HG03135 (cell line): ENCODE measurements around the gene ZNF414.

Experiments used
- ATAC-seq: cut with Tn5 transposase; IDR thresholded peaks from one replicate; pipeline ENCODE4 v1.9.1; 2021; ENCODE audit warnings: mild to moderate bottlenecking, moderate library complexity; ENCODE audit not compliant: unreplicated experiment

The ZNF414 gene

GRCh38 chr19:8491574-8491973 lies 22.4 kb downstream of the ZNF414 start:
- ATAC-seq: no peak

GRCh38 chr19:8490873-8491272 lies 23.1 kb downstream of the ZNF414 start:
- ATAC-seq: no peak

- no peak for ATAC-seq
These were observed 23.6 kb downstream of the ZNF414 start for GRCh38 chr19:8490395-8490760.

- no peak for ATAC-seq
These were observed 24.2 kb downstream of the ZNF414 start for GRCh38 chr19:8489561-8490394.

DNA sequence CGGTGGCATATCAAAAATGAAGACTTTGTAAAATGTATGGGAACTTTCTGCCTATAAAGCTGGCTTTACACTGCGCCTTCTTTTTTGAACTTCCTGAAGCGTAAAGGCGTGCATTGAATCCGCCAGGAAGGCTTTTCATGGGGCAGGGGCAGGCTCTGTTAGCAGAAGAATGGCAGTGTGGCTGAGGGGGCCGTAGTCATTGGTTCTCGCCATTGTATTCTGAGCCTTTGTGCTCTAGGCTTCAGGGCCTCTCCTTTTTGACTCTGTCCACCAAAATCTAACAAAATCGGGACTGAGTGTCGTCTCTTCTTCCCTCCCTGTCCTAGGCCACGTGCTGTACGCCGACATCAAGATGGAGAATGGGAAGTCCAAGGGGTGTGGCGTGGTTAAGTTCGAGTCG lies 25.6 kb downstream of the ZNF414 start:
- no peak for ATAC-seq

- peak; percentile 57 for ATAC-seq
These were observed 26.7 kb downstream of the ZNF414 start for GRCh38 chr19:8487137-8487851.

- no peak for ATAC-seq
These were observed 27.3 kb downstream of the ZNF414 start for GRCh38 chr19:8486661-8487136.

- ATAC-seq: no peak
These were observed 28.2 kb downstream of the ZNF414 start for GRCh38 chr19:8485561-8486371.

DNA sequence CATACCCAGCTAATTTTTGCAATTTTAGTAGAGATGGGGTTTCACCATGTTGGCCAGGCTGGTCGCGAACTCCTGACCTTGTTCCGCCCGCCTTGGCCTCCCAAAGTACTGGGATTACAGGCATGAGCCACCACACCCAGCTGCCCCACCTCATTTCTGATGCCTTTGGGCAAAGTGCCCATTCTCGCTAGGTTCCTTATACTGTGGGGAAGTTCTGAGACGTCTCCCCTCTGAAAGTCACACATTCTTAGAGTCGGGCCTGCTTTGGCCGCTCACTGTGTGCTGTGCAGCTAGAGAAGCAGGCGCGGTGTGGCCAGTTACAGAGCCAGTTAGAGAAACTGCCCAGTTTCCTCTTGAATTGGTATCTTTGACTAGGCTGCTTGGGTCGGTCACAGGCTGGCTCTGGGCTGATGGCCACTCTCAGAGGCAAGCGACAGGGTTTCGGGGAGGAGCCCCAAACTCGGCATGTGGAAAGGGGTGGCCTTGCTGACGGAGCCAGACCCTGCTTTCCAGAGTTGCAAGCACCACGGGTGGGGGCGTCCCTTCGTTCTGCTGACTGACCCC lies 29.6 kb downstream of the ZNF414 start:
- ATAC-seq: no peak

DNA sequence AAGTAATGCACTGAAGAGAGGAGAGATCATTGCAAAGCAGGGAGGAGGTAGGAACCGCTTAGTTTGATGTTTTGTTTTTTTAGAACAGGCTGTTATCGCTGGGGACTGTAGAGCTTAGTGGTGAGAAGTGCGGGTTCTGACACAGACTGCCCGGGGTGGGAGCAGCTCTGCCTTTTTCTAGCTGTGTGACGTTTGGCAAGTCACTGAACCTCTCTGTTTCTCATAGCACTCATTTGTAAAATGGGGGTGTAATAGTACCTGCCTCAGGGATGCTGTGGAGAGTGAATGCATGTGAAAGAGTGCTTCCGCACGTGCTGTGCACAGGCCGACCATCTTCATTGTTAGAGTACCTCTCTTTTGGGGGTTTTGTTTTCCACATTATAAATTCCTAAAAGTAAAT lies 30.8 kb downstream of the ZNF414 start:
- ATAC-seq: no peak

- no peak for ATAC-seq
These were observed 31.3 kb downstream of the ZNF414 start for GRCh38 chr19:8482696-8483095.

- ATAC-seq: no peak
These were observed 32.4 kb downstream of the ZNF414 start for GRCh38 chr19:8481616-8482015.

DNA sequence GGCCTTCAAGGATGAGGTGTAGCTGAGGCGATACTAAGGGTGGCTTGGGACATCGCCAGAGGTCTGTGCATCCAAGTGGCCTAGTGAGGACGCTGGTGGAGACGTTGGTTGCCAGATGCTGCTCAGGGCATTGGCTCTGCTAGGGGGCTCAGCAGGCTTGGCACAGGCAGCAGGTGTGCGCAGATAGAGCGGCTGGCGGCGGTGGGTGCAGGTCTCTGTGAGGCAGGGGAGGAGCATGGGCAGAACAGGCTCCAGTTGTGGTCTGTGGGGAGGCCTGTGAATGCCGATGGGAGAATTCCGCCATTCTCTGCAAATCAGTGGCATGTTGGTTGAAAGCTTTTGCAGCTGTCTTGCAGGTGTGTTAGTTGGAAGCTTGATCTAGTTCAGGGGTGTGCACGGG lies 32.8 kb downstream of the ZNF414 start:
- ATAC-seq: no peak

GRCh38 chr19:8478598-8478997 lies 35.4 kb downstream of the ZNF414 start:
- ATAC-seq: no peak

DNA sequence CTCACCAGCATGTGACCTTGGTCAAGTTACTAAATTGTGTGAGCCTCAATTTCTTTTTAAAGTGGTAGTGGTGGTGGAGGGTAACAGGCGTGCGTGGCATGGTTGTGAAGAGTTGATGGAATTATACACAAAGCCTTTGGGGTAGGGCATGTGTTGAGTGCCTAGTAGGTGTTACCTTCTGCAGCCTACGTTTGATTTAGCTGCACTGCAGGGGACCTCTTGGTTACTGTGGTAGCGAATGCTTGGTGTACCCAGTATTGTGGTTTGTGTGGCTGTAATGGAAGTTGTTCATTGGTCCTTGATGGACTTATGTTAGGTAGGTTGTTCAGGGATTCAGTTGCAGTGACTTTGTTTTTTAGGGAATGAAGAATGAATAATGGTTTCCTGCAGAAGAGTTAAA lies 36.1 kb downstream of the ZNF414 start:
- ATAC-seq: no peak

DNA sequence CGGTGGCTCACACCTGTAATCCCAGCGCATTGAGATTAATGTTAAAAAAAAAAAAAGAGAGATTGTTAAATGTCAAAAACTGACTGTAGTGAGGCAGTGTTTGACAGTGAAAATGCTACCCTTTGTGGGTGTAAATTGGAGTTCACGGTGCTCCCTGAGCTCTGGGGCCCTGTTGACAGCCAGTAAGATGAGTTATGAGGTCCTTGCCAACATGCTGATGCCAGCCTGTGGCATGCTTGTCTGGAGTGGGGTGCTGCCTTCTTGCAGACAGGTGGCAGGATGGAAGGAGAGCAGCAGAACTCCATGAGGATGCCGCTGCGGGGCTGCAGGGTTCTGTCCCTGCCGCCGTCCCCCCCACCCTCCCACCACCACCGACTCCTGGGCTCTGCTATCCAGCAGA lies 37.4 kb downstream of the ZNF414 start:
- no peak for ATAC-seq

- no peak for ATAC-seq
These were observed 39.0 kb downstream of the ZNF414 start for GRCh38 chr19:8475005-8475404.

- ATAC-seq: peak; percentile 59
These were observed 40.1 kb downstream of the ZNF414 start for GRCh38 chr19:8473648-8474476.

- ATAC-seq: no peak
These were observed 44.2 kb downstream of the ZNF414 start for GRCh38 chr19:8469613-8470368.
